ENCODE measurements around the gene DGKH. TPM values are rescaled to one million over a fixed set of nuclear protein-coding genes. Genes with fewer than 3 reads are reported as not detected.

Gene DGKH
- total and polyA plus RNA-seq, 9 of the 15 experiments (the other 6 are each of a cell fraction or from before 2014, with no cell fraction given): 0.38 to 4.4 (median 3.1) TPM

DNA sequence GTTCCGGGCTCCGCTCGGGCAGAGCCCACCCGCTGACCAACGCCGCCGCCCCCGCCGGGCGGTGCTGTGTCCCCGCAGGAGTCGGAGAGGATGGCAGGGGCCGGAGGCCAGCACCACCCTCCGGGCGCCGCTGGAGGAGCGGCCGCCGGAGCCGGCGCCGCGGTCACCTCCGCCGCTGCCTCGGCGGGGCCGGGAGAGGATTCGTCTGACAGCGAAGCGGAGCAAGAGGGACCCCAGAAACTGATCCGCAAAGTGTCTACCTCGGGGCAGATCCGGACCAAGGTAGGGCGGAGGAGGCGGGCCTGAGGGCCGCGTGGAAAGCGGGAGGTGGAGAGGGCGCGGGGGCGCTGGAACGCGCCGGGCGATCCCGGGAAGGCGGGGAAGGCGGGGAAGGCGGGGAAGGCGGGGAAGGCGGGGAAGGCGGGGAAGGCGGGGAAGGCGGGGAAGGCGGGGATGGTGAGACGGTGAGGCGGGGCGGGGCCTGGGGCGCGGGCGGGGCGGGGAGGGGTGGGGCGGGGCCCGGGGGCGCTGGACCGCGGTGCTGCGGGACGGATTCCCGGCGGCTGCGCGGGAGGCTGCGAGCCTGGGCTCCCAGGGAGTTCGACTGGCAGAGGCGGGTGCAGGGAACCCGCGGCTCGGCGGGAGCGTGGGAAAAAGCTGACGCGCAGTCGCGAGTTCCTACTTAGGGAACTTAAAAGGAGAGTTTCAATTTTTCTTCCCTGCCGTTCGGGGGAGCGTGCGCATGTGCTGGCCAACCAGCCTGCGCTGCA, 421 bp downstream of the DGKH start (continued):
- TF ChIP-seq, protein P1, sequence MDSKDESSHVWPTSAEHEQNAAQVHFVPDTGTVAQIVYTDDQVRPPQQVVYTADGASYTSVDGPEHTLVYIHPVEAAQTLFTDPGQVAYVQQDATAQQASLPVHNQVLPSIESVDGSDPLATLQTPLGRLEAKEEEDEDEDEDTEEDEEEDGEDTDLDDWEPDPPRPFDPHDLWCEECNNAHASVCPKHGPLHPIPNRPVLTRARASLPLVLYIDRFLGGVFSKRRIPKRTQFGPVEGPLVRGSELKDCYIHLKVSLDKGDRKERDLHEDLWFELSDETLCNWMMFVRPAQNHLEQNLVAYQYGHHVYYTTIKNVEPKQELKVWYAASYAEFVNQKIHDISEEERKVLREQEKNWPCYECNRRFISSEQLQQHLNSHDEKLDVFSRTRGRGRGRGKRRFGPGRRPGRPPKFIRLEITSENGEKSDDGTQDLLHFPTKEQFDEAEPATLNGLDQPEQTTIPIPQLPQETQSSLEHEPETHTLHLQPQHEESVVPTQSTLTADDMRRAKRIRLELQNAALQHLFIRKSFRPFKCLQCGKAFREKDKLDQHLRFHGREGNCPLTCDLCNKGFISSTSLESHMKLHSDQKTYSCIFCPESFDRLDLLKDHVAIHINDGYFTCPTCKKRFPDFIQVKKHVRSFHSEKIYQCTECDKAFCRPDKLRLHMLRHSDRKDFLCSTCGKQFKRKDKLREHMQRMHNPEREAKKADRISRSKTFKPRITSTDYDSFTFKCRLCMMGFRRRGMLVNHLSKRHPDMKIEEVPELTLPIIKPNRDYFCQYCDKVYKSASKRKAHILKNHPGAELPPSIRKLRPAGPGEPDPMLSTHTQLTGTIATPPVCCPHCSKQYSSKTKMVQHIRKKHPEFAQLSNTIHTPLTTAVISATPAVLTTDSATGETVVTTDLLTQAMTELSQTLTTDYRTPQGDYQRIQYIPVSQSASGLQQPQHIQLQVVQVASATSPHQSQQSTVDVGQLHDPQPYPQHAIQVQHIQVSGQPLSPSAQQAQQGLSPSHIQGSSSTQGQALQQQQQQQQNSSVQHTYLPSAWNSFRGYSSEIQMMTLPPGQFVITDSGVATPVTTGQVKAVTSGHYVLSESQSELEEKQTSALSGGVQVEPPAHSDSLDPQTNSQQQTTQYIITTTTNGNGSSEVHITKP (IDR thresholded peaks at IDR 0.05; ENCODE audit: partially characterized antibody): no peak
- TF ChIP-seq, protein P2, sequence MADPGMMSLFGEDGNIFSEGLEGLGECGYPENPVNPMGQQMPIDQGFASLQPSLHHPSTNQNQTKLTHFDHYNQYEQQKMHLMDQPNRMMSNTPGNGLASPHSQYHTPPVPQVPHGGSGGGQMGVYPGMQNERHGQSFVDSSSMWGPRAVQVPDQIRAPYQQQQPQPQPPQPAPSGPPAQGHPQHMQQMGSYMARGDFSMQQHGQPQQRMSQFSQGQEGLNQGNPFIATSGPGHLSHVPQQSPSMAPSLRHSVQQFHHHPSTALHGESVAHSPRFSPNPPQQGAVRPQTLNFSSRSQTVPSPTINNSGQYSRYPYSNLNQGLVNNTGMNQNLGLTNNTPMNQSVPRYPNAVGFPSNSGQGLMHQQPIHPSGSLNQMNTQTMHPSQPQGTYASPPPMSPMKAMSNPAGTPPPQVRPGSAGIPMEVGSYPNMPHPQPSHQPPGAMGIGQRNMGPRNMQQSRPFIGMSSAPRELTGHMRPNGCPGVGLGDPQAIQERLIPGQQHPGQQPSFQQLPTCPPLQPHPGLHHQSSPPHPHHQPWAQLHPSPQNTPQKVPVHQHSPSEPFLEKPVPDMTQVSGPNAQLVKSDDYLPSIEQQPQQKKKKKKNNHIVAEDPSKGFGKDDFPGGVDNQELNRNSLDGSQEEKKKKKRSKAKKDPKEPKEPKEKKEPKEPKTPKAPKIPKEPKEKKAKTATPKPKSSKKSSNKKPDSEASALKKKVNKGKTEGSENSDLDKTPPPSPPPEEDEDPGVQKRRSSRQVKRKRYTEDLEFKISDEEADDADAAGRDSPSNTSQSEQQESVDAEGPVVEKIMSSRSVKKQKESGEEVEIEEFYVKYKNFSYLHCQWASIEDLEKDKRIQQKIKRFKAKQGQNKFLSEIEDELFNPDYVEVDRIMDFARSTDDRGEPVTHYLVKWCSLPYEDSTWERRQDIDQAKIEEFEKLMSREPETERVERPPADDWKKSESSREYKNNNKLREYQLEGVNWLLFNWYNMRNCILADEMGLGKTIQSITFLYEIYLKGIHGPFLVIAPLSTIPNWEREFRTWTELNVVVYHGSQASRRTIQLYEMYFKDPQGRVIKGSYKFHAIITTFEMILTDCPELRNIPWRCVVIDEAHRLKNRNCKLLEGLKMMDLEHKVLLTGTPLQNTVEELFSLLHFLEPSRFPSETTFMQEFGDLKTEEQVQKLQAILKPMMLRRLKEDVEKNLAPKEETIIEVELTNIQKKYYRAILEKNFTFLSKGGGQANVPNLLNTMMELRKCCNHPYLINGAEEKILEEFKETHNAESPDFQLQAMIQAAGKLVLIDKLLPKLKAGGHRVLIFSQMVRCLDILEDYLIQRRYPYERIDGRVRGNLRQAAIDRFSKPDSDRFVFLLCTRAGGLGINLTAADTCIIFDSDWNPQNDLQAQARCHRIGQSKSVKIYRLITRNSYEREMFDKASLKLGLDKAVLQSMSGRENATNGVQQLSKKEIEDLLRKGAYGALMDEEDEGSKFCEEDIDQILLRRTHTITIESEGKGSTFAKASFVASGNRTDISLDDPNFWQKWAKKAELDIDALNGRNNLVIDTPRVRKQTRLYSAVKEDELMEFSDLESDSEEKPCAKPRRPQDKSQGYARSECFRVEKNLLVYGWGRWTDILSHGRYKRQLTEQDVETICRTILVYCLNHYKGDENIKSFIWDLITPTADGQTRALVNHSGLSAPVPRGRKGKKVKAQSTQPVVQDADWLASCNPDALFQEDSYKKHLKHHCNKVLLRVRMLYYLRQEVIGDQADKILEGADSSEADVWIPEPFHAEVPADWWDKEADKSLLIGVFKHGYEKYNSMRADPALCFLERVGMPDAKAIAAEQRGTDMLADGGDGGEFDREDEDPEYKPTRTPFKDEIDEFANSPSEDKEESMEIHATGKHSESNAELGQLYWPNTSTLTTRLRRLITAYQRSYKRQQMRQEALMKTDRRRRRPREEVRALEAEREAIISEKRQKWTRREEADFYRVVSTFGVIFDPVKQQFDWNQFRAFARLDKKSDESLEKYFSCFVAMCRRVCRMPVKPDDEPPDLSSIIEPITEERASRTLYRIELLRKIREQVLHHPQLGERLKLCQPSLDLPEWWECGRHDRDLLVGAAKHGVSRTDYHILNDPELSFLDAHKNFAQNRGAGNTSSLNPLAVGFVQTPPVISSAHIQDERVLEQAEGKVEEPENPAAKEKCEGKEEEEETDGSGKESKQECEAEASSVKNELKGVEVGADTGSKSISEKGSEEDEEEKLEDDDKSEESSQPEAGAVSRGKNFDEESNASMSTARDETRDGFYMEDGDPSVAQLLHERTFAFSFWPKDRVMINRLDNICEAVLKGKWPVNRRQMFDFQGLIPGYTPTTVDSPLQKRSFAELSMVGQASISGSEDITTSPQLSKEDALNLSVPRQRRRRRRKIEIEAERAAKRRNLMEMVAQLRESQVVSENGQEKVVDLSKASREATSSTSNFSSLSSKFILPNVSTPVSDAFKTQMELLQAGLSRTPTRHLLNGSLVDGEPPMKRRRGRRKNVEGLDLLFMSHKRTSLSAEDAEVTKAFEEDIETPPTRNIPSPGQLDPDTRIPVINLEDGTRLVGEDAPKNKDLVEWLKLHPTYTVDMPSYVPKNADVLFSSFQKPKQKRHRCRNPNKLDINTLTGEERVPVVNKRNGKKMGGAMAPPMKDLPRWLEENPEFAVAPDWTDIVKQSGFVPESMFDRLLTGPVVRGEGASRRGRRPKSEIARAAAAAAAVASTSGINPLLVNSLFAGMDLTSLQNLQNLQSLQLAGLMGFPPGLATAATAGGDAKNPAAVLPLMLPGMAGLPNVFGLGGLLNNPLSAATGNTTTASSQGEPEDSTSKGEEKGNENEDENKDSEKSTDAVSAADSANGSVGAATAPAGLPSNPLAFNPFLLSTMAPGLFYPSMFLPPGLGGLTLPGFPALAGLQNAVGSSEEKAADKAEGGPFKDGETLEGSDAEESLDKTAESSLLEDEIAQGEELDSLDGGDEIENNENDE (IDR thresholded peaks at IDR 0.05; ENCODE audit: low read depth, low read length): no peak
- TF ChIP-seq XRCC5 (IDR thresholded peaks at IDR 0.05; ENCODE audit: low read depth, low read length) (no peak), SP1 (CRISPR knock-in tag; IDR thresholded peaks at IDR 0.05) (peak; percentile 42; the same call in 1 of the 2 replicates), POLR2G (IDR thresholded peaks at IDR 0.05; ENCODE audit: low read depth, low read length) (peak; percentile 73), ZNF436 (CRISPR knock-in tag; IDR thresholded peaks at IDR 0.05) (no peak), LCOR (CRISPR knock-in tag; IDR thresholded peaks at IDR 0.05) (0 out of 2 replicates have a peak, but pooled peaks have one; percentile 13), HNRNPLL (IDR thresholded peaks at IDR 0.05; ENCODE audit: low read depth, low read length, poor library complexity, severe bottlenecking) (peak; percentile 52), SMAD4 (CRISPR knock-in tag; conservative IDR thresholded peaks at IDR 0.05) (peak; percentile 49; the same call in 1 of the 2 replicates)
- TF ChIP-seq, protein P3, sequence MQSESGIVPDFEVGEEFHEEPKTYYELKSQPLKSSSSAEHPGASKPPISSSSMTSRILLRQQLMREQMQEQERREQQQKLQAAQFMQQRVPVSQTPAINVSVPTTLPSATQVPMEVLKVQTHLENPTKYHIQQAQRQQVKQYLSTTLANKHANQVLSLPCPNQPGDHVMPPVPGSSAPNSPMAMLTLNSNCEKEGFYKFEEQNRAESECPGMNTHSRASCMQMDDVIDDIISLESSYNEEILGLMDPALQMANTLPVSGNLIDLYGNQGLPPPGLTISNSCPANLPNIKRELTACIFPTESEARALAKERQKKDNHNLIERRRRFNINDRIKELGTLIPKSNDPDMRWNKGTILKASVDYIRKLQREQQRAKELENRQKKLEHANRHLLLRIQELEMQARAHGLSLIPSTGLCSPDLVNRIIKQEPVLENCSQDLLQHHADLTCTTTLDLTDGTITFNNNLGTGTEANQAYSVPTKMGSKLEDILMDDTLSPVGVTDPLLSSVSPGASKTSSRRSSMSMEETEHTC (IDR thresholded peaks at IDR 0.05): no peak

All from K562 (cell line).